ENCODE measurements around the gene ZNF730.
"Not testable (repeated sequence)": the region's sequence is repeated elsewhere in the genome, so short reads cannot be mapped to it uniquely, and the experiment has no call there.

Gene ZNF730
- 0 to 0.13 reads per million in 2 donors for total RNA-seq

- DNase-seq = peak in 2 of 5 experiments; percentile 32 to 75
Measured at GRCh38 chr19:23116802-23117571, at the start of gene ZNF730. TSS of gene ZNF730 (plus strand) at chr19:23117025. CDS start at chr19:23117174, 149 bp downstream.

GRCh38 chr19:23070353-23071146 is 46.3 kb upstream of the ZNF730 start:
- peak in 1 of 5 experiments; percentile 10 for DNase-seq

DNA sequence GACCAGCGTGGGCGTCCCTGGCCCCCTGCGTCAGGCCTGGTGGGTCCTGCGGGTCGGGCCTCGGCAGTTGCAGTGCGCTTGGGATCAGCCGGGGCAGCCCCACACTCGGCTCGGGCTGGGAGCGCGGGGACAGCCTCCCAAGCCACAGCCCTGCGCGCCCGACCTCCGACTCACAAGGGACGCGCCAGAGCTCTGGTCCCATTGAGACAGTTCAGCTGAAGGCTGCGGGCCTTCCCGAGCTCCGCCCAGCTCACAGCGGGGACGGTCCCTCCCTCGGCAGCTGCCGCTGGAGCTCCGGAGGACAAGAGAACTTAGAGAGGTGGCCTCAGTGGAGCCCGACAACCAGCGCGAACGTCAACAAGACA is 45.7 kb upstream of the ZNF730 start:
- peak in 1 of 5 experiments; percentile 7 for DNase-seq

GRCh38 chr19:23075031-23075733 is 41.6 kb upstream of the ZNF730 start:
- DNase-seq = peak in 1 of 5 experiments; percentile 46

- DNase-seq = not testable (repeated sequence)
Measured at GRCh38 chr19:23077776-23078175, 39.0 kb upstream of the ZNF730 start.

DNA sequence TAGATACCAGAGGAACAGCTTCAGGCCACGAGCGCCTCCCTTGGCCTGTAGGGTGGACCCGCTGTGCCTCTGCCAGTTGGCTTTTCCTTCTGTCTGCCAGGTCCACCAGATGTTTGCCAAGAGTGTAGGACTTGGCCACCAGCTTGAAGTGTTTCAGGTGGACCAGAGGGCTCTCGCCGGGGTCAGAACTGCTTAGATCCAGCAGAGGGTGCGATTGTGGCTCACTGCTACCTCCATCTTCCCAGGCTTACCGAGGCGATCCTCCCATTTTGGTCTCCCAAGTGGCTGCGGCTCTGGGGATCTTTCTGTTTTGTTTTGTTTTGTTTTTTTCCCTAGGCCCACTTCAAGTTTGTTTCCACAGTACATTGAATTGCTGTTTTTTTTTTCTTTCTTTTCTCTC is 23.0 kb upstream of the ZNF730 start:
- DNase-seq = no peak

DNA sequence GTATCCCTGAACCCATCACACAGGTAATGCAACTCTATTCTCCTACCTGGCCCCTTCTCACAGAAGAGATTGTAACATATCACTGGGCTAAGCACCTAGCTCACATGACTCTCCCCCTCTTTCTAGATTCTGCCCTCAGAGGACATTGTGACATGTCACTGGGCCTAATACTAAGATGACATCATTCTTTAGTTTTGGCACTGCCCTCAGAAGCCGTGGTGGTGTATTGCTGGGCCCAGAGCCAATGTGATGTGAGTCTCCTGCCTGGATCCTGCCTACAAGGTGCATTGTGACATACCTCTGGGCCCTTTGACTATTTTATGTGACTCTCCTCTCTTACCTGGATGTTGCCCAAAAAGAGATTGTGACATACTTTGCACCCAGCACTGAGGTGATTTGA is 21.4 kb upstream of the ZNF730 start:
- DNase-seq = no peak

- DNase-seq = no peak
Measured at GRCh38 chr19:23098286-23098685, 18.5 kb upstream of the ZNF730 start.

DNA sequence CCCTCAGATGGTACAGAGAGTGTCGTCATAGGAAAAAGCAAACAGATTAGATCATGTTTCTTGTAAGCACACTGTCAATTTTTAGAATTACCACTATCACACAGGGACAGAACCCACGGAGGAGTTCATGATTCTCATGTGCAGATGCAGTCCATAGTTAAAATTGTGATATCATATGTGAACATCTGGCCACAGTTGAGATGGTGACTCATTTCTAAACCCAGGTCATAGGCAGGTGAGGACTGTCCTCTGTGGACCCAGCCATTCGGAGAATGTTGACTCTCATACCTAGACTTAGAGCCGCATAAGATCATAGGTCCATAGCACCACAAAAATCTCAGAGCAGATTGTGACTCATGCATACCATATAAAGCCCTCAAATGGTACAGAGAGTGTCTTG is 17.8 kb upstream of the ZNF730 start:
- no peak for DNase-seq

DNA sequence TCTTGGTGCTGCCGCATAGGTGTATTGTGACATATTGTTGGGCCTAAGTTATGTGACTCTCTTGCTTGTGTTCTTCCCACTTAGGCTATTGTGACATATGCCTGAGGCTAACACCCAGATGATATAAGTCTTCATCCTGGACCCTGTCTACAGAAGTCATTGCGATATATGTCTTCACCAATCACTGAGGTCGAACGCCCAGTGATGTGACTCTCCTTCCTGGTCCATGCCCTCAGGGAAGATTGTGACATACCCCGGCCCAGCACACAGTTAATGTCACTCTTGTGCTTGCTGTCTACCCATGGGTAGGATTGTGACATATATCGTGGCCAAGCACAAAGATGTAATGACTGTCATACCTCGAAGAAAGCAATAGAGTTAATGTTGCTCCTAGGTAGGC is 16.9 kb upstream of the ZNF730 start:
- DNase-seq = no peak

- DNase-seq = no peak
Measured at GRCh38 chr19:23101241-23101640, 15.6 kb upstream of the ZNF730 start.

DNA sequence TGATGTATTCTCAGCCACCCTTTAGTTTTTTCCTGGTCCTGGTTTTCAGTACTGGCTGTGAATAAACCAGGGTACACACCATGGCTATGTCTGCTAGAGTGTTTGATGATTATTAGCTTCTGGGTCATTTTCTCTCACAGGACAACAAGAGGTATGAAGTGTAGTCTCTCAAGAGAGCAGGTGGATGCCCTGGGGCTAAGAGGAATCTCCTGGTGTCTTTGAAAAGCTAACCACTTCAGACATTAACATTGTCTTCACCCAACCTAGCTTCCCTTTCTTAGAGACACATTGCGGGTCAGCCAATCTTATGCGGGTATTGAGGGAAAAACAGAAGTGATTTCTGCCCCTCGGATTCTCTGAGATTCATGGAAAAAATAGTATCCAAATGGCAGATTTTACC is 1.6 kb downstream of the ZNF730 start:
- DNase-seq = no peak

GRCh38 chr19:23134211-23134610 is 17.4 kb downstream of the ZNF730 start:
- not testable (repeated sequence) for DNase-seq

GRCh38 chr19:23145617-23146415 is 29.0 kb downstream of the ZNF730 start:
- DNase-seq = no peak

- DNase-seq = no peak
Measured at GRCh38 chr19:23160766-23161165, 43.9 kb downstream of the ZNF730 start.

DNA sequence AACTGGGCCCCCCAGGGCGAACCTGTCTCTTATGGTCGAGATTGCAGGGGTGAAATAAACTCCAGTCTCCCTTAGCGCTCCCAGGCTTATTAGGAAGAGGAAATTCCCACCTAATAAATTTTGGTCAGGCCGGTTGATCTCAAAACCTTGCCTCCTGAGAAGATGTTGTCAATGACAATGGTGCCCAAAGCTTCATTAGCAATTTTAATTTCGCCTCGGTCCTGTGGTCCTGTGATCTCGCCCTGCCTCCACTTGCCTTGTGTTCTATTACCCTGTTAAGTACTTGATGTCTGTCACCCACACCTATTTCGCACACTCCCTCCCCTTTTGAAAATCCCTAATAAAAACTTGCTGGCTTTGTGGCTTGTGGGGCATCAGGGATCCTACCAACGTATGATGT is 51.5 kb downstream of the ZNF730 start:
- DNase-seq = not testable (repeated sequence)

GRCh38 chr19:23183251-23183650 is 66.4 kb downstream of the ZNF730 start:
- no peak for DNase-seq

GRCh38 chr19:23190341-23190740 is 73.5 kb downstream of the ZNF730 start:
- no peak for DNase-seq
